AG20443 (cell line): ENCODE results near the gene MFAP3.
A peak's percentile ranks its signal among the peaks of the same experiment; 100 is the strongest.
"Not testable (repeated sequence)": the region's sequence is repeated elsewhere in the genome, so short reads cannot be mapped to it uniquely, and the experiment has no call there.

ENCODE experiments used
- DNase-seq: peaks from one replicate; pipeline ENCODE4 v3.0.0; 2012; ENCODE audit warnings: low spot score, mixed read lengths

MFAP3 gene

DNA sequence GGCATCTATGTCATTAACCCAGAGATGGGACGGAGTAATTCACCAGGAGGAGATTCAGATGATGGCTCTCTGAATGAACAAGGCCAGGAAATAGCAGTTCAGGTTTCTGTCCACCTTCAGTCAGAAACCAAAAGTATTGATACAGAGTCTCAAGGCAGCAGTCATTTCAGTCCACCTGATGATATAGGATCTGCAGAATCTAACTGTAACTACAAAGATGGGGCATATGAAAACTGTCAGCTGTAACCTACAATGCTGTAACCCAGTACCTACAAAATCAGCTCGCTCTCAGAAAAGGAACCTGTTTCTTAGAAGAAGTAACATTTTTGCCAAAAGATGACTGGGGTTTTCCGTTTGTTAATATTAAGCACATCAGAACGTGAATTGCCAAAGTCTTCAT, 14.7 kb downstream of the MFAP3 start:
- no peak for DNase-seq

DNA sequence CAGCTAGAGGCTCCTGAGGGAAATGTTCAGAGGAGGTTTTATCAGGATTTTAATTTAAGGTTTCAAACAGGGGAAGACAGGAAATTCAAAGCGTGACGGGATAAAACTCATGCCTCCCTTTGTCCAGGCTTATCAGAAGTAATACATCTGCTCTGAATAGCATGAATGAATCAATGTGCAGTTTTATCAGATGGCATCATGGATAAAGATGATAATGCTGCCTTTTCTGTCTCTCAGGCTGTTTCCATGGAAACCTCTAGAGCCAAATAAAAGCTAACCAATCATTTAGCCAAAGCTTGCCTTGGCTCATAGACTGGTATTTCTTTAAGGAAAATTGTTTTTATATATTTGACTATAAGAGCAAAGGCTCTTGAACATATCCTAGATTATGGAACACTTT, 16.4 kb downstream of the MFAP3 start:
- no peak for DNase-seq

DNA sequence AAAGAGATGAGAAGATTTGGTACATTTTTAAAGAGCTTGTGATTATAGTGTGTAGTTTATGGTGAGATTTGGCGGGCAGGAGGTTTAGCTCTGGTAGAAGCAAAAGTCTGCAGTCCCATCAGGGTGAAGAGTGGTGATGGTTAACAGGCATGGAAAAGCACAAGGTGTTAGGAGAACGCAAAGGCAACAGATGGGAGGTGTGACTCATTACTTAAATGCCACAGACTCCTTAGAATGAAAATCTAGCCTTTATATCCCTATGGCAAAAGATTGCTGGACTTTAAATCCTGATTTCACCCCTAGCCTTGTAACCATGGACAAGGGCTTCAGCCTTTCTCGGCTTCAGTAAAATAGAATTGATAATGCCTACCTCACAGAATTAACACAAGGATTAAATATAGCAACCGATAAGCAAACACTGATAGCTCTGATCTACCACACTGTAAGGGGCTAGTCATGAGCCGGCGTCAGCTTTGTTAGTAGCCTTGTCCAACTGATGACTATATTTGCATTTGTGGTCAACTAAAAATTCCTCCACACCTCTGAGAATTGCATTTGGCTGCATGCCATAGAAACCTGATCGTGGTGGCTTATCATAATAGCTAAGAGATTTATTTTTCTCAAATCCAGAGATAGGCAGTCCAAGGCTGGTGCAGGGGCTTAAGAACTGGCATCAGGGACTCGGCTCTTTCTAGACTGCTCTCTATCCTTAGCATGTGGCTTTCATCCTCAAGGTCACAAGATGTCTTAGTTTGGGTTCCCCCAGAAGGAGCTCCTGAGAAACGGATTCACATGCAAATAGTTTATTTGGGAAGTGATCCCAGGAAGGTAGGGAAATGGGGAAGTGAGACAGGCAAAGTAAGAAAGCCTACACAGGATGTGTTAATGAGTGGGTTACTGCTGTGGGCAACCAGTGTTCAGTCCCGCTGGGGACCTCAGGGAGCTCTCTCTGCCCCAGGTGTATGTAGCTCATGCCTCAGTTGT, 19.6 kb downstream of the MFAP3 start:
- DNase-seq, result no peak

DNA sequence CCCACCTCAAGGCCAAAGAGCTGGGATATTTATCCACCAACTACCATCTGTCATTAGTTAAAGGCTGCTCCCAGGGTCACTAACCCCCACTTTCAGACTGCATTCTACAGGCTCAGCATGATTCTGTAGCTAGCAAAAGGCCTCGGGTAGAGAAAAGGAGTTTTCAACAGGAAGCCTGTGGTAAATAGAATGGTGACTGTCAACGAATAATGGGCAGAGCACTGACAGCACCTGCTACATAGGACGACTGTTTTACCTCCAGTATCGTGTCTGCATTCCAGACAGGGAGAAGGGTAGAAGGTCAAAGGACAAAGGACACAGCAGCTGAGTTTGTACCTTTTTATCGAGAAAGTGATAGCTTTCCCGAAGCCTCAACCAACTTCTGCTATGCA, 20.3 kb downstream of the MFAP3 start:
- no peak for DNase-seq

DNA sequence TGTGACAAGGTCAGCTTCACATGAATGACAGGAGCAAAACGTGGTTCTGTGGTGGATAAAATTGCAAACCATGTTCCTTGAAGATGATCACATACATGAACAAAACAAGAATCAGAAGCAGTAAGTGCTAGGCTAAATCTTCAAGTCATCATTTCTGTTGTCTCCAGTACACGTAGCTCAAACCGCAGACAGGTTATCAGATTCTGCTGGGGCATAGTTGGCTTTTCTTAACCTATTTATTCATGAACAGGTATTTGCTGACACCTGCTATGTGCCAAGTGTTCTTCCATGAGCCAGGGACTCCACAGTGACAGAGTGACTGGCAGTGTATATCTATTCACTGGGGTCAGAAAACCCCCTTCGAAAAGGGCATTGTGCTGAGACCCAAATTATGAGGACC, 20.8 kb downstream of the MFAP3 start:
- no peak for DNase-seq

DNA sequence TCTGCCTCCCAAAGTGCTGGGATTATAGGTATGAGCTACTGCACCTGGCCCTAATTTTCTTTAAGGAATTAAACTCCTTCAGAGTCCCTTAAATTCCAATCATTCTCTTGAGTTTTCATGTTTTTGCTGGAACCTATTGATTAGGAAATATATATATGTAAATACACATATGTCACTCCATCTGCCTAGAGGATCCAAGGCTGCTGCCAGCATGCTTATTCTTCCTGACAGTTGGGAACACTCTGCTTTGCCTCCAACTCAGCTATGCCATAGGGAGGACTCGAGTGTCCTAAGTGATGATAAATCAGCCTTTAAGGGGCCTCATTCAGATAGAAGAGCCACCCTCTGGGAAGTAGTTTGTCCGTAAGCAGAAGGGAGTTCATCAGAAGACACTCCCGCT, 21.8 kb downstream of the MFAP3 start:
- DNase-seq, result no peak

DNA sequence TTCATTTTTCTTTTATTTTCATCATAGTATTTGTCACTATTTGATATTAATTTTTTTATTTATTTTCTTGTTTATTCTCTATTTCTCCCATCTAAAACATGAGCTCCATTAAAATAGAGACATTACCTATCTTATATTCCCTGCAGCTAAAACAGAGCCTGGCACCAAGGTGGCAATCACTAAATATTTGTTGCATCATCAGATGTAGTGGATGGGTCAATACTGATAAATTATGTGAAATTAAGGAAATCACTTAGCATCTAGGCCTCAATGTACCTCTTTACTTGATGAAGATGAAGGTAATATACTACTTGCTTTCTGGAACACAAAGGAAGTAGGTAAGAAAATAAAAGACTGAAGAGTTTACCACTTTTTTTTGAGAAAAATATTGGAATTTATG, 24.6 kb downstream of the MFAP3 start:
- DNase-seq, result no peak

DNA sequence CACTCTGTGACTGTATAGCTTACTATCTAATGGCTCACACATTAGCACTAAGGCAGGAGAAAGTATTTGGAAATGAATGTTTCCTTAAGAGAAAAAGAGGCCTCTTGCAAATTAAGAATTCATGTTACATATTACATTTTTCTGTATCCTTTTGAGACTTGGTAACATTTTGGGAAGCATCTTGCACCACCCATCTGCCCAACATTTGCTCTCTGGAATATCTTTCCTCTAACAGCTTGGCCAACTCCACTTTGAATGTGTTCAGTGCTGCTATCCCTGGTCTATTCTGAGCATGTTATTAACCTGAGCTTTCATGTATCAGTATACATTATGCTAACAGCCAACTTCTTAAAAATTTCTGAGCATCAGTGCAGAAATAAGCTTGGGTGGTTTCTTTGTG, 27.2 kb downstream of the MFAP3 start:
- no peak for DNase-seq

DNA sequence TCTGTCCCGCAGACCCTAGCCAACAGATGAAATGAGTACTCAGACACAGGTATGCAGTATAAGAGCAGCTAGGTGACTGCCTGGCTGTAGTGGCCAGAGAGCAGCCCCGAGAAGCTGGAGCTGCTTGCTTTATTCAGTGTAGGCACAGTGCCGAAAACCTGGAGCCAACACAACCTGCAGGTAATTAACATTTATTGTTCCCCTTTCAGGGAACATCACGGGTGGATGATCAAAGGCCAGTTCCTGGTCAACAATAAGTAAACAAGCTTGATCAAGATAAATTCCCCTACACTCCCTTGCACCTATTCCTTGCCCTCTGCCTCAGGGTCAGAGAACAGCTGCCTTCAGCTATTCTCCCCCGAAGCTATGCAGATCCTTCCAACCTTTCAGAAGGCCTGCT, 31.1 kb downstream of the MFAP3 start:
- DNase-seq, result not testable (repeated sequence)

DNA sequence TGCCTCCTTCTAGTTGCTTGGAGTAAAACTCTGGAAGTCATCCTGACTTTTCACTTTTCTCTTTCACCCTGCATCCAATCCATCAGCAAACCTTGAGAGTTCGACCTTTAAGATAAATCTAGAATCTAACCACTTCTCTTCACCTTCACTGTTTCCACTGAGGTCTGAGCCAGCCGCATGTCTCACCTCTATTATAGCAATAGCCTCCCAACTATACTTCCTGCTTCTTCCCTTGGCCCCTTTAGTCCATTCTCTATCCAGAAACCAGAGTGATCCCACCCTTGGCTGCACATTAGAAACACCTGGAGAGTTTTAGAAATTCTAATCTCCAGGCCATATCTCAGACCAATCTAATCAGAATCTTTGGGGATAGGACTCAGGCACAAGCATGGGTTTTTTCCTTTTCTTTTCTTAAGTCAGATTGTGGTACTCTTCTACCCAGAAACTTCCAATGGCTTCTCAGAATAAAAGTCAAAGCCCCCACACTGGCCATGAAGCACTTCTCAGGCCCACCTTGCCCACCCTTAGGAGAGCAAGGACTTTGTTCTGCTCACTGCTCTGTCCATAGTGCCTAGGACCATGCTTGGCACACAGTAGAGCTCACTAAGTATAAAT, 33.1 kb downstream of the MFAP3 start:
- no peak for DNase-seq

DNA sequence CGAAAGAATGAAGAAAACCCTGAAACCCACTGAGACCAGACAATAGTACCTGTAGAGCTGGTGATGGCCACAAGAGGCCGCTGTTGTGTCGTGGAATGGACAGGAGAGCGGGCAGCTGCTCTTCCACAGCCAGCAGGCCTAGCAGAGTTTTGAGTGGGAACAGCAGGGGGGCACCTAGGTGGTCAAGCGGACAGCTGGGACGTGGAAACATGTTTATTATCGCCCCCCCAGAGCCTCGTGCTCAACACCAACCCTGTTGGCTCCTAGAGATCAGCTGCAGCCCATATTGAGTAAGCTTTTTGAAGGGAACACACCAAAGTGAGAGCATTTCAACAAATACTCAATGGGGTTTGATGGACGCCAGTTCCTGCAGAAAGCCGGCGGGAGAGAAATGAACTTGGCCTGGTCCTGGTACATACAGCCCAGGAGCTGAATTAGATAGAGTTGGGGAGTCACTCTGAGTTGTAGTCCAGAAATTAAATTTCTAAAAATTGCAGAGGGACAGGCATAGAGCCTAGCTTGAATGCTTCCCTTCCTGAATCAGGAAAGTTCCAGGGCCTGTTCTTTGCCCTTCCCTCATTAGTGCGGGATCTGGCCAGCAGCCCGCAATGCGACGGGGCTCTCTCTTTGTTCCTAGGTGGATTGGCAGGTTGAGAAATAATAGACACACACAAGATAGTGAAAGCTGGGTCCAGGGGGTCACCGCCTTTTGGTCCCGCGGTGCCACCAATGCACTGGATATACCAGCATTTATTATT, 33.8 kb downstream of the MFAP3 start:
- peak; percentile 92 for DNase-seq

DNA sequence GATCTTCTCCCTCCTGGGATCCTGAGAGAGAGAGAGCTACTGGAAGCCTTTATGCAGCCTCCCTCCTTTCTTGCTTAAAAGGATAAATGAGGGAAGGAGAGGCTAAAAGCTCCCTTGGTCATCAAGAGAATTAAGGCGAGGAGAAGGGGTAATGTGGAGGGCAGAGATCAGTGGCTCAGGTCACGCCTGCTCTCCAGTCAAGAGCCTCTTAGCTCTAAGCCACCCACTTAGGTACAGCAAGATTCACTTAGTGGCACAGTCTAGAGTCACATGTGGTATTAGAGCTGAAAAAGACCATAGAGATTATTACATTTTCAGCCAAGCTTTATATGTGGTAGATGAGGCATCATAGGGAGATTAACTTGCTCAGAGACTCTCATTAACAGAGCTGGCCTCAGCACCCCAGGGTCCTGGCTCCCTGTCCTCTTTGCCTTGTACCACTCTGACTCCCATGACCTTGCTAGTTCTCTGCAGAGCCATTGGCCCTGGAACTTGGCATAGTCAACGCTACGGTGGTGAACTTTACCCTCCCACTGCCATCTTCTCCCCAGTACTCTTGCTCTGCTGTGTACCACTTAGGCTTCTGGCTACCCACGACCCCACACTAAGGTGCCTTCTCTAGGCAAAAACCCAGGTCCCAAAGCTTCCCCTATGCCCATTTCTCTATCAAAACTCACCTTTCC, 37.6 kb downstream of the MFAP3 start:
- no peak for DNase-seq

DNA sequence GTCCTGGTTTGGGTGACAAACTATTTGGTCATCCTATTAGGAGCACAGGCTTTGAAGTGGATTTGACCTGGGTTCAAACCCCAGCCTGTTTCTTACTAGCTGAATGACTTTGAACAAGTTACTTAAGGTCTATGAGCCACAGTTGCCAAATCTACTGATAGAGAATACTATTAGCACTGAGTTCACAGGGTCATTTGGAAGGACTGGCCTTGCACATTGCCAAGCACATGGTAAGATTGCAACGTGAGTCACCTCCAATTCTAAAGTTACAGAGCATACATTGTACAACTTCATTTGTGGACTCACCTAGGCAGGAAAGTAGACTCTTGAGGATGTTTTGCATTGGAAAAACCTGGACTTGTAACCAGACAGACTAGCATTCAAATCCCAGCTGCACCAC, 38.9 kb downstream of the MFAP3 start:
- DNase-seq, result peak; percentile 16

DNA sequence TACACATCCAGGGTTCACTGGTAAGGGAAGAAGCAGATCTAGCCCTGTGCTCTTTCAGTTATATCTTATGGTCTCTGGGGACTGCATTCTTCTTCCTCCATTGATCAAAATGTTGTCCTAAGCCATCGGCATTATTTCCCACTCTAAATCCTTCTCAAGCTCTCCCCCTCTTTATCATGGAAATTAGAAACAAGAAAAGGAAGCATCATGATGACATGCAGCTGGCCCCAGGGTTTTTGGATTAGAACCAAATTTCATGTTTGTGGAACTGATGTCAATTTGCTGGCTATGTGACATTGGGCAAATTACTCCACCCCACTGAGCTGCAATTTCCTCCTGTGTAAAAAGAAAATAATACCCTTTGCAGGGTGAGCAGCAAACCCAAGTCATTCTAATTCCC, 39.5 kb downstream of the MFAP3 start:
- no peak for DNase-seq

DNA sequence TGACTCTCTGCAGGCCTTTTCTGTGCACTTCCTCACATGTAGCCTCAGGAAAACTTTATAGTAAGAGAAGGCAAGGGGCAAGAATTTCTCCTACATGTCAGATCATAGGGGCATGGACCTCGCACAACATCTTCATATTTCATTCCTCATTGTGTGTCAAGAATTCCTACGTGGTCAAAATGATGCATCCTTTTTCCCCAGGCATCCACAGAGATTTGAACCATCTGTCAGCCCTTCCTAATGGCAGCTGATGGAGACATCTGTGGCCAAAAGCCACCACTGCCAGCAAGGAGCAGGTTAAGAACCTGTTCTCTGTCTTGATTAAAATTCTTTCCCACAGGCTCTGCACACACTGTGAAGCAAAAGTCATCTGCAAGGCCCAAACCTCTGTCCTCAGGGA, 42.5 kb downstream of the MFAP3 start:
- DNase-seq, result no peak

DNA sequence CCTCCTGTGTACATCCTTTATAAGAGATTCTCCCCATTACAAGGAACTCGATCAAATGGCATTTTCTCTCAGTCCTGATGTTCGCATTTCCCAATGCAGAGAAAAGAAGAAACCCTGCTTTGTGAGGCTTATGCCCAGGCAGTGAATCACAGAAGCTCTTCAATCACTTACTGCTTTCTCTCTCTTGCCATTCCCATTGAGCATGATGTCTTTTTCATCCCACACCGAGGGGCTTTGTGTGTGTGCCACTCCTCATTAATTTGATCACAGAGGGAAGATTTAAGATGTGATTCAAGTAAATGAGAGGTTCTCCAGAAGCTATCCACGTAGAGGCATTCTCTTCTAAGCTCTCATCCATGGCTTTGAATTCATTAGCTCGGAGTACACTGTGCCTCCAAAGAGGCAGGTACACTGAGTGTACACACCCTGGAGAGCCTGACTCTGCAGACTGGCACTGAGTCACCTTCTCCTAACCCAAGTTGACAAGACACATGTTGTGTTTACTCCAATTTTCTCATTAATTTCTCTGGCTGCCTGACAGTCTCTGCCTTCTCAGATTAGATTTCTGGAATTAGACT, 45.4 kb downstream of the MFAP3 start:
- DNase-seq, result no peak

DNA sequence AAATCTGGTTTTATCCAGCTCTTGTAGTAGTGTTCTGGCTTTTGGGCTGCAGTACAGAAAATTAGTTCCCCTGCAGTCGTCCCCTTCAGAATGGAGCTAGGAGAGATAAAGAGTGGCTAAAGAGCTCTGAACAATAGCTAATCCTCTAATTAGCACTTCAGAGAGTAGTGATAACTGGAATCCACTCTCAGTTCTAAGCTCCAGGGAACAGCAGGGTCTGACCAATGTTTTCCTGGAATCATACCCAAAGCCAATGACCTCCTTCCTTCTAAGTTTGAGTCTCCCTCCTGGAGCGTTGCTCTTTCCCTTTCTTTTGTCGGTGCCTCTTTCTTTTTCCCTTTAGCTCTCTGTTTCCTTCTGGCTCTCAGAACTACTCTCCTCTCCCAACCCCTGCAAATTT, 47.4 kb downstream of the MFAP3 start:
- no peak for DNase-seq

DNA sequence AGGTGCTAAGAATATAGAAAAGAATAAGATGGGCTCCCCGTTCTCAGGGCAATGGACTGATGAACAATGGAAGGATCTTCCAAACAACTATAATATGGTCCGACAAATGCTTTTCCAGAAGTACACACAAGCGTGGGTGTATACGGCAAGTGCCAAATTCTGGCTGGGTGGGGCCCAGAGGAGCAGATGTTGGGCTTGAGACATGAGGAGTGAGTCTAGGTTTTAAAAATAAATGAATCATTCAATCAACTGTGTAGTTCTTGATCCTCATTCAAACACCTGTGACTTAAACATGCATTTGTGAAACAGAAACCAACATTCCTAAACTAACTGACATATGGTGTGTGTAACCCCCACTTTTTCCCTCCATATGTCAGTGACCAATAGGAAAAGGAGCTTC, 47.9 kb downstream of the MFAP3 start:
- peak; percentile 42 for DNase-seq

DNA sequence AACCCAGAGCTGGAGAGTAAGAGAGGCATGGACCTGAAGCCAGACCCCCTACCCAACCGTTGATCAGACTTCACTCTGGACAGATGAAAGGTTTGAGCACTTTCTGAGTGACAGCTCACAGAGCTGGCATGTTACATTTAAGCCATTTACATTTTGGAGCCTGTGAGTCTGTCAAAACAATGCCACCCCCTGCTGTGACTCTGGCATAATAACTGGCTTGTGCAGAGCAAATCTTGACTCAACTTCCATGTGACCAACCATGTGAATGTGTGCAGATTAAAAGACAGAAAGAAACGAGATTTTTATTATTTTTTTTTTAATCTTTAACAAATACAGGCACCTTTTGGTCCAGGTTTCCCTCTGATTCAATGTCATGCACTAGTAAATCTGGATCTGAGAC, 48.5 kb downstream of the MFAP3 start:
- DNase-seq, result no peak

DNA sequence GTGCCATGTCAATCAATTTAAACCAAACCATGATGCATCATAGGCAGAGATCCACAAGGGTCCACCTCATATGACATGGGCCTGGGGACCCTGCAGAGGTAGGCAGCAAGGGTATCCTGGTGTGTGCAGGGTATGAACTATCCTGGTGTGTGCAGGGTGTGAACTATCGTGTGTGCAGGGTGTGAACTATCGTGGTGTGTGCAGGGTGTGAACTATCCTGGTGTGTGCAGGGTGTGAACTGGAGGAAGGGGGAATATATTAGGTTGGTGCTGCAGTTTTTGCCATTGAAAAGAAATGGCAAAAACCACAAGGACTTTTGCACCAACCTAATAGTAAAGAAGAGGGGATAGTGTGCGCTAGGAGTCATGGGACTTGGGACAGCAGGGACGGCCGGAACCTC, 50.0 kb downstream of the MFAP3 start:
- no peak for DNase-seq

DNA sequence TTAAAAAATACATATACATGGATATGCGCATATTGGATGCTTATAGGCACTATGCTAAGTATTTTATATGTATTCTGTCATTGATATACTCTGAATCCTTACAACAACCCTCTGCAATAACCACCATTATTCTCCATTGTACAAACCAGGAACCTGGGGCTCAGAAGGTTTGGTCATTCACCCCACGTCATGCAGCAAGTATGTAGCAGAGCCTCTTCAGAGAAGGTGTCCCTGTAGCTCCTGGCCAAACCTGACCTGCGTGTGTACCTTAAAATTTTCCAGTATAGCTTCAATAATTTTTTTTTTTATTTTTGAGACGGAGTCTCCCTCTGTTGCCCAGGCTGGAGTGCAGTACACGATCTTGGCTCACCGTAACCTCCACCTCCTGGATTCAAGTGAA, 51.9 kb downstream of the MFAP3 start:
- no peak for DNase-seq
